DND-41 (cell line): ENCODE data around the gene CD72.
A peak's percentile ranks its signal among the peaks of the same experiment; 100 is the strongest.

Source experiments
- ATAC-seq: fragments of 200-7000 bp; cut with Tn5 transposase; 3 replicates; pipeline ENCODE4 v1.9.1; 2021; ENCODE audit warnings: low read depth; ENCODE audit not compliant: insufficient read depth
- DNase-seq: peaks from one replicate; pipeline ENCODE4 v3.0.0-alpha.2; 2020
- H2AFZ ChIP-seq: 2 replicates; pipeline ENCODE4 v1.6.0; 2012; ENCODE audit warnings: low read depth, low read length
- H3K27ac ChIP-seq: 2 replicates; pipeline ENCODE4 v1.5.1; 2012; ENCODE audit warnings: low read length, inconsistent platforms
- H3K27me3 ChIP-seq: fragments of 200-600 bp; sonication (generic); 2 replicates; pipeline ENCODE4 v1.6.0; 2012; ENCODE audit warnings: low read length, mild to moderate bottlenecking, inconsistent platforms; ENCODE audit not compliant: insufficient read depth, poor library complexity
- H3K36me3 ChIP-seq: 2 replicates; pipeline ENCODE4 v1.5.1; 2012; ENCODE audit warnings: low read length, inconsistent platforms; ENCODE audit not compliant: insufficient read depth
- H3K4me1 ChIP-seq: 2 replicates; pipeline ENCODE4 v1.5.1; 2012; ENCODE audit warnings: mild to moderate bottlenecking, low read length; ENCODE audit not compliant: insufficient read depth
- H3K4me2 ChIP-seq: 2 replicates; pipeline ENCODE4 v1.6.0; 2012; ENCODE audit warnings: mild to moderate bottlenecking, moderate library complexity, low read length, inconsistent platforms; ENCODE audit not compliant: insufficient read depth
- H3K4me3 ChIP-seq, 2 experiments: fragments of 200-600 bp in 1 of 2; shearing (Covaris generic) in 1 of 2; 2 replicates each; pipeline ENCODE4 v1.5.1; 2012 to 2016; ENCODE audit warnings: inconsistent platforms in 2 of 2, low read length in 2 of 2, mild to moderate bottlenecking in 2 of 2, low read depth in 1 of 2, moderate library complexity in 1 of 2
- H3K79me2 ChIP-seq: 2 replicates; pipeline ENCODE4 v1.6.0; 2012; ENCODE audit warnings: low read length, inconsistent platforms; ENCODE audit not compliant: insufficient read depth
- H3K9ac ChIP-seq: 2 replicates; pipeline ENCODE4 v1.6.0; 2012; ENCODE audit warnings: low read depth, mild to moderate bottlenecking, inconsistent platforms, low read length, moderate library complexity
- H3K9me3 ChIP-seq: 2 replicates; pipeline ENCODE4 v1.5.1; 2012; ENCODE audit warnings: low read length, moderate library complexity, mild to moderate bottlenecking, inconsistent platforms; ENCODE audit not compliant: insufficient read depth, severe bottlenecking
- H4K20me1 ChIP-seq: 2 replicates; pipeline ENCODE4 v1.6.0; 2012; ENCODE audit warnings: low read length; ENCODE audit not compliant: insufficient read depth
- EZH2 ChIP-seq: IDR thresholded peaks from 3 replicates; pipeline ENCODE4 v1.6.1; 2012; ENCODE audit warnings: borderline replicate concordance, low read depth, mild to moderate bottlenecking, moderate library complexity, low read length, inconsistent platforms; ENCODE audit not compliant: severe bottlenecking
- TF ChIP-seq, protein P1 (sequence below): IDR thresholded peaks from 2 replicates; pipeline ENCODE4 v1.5.1; 2012; ENCODE audit warnings: borderline replicate concordance, low read length, moderate library complexity, mild to moderate bottlenecking; ENCODE audit not compliant: poor library complexity, severe bottlenecking; ENCODE audit errors: extremely low read depth

The CD72 gene

DNA sequence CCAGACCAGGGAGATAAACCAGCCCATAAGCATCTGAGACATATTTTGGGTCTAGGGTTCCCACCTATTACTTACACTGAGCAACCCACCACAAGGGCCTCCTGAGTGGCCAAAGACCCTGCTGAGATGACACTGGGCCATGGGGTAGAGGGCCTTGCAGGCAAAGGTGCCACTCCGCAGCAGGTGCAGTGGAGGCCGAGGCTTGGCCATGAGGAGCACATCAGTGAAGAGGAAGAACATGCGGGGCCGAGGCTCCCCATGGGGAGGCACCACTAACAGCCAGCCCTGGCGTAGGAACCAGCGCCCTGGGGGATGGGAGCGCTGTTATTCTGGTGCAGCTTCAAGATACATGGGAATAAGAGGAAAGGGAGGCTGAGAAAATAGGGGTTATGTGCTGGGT lies 44.2 kb upstream of the CD72 start:
- Histone ChIP-seq H3K4me1 (peaks cover 89% of the 10 kb centered on the region), H3K27me3 (no peaks in the 10 kb centered on the region), H2AFZ (no peak overlapping the region), H3K79me2 (peaks cover 52% of the 10 kb centered on the region), H3K27ac (peak overlapping the region; percentile 97), H3K36me3 (peaks cover 39% of the 10 kb centered on the region), H3K4me2 (peak overlapping the region; percentile 78), H4K20me1 (peaks cover 3% of the 10 kb centered on the region; the same call in 1 of the 2 replicates), H3K4me3 (no peak overlapping the region; a peak in 1 of 4 replicates), H3K9me3 (no peaks in the 10 kb centered on the region), H3K9ac (peak overlapping the region; percentile 78)
- no peak for ATAC-seq
- no peak for TF ChIP-seq EZH2
- TF ChIP-seq, protein P1, sequence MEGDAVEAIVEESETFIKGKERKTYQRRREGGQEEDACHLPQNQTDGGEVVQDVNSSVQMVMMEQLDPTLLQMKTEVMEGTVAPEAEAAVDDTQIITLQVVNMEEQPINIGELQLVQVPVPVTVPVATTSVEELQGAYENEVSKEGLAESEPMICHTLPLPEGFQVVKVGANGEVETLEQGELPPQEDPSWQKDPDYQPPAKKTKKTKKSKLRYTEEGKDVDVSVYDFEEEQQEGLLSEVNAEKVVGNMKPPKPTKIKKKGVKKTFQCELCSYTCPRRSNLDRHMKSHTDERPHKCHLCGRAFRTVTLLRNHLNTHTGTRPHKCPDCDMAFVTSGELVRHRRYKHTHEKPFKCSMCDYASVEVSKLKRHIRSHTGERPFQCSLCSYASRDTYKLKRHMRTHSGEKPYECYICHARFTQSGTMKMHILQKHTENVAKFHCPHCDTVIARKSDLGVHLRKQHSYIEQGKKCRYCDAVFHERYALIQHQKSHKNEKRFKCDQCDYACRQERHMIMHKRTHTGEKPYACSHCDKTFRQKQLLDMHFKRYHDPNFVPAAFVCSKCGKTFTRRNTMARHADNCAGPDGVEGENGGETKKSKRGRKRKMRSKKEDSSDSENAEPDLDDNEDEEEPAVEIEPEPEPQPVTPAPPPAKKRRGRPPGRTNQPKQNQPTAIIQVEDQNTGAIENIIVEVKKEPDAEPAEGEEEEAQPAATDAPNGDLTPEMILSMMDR: no peak
- DNase-seq: no peak

DNA sequence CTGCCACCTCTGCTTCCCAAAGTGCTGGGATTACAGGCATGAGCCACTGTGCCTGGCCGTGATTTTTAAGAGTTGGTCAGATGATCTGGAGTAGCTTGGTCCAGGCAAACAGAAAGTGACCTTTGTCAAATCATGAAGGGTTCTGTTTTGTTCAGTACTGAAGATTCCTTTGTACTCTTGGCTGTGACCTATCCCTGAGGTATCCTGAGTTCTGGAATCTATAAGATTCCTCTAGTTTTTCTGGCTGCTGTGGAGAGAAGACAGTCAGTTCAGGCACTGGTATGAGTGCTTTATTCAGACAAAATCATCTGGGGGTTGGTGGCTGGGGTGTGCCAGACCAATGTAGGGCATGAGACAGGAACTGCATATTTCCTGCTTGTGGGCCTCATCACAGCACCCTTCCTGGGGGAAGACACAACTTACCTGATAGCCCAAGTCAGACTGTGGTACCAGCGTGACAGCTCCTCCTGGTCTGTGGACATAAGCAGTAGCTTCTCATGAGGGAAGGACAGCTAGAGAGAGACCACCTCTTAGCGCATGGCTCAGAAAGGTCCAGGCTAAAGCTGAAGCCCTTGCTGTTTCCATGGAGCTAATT lies 43.6 kb upstream of the CD72 start:
- TF ChIP-seq EZH2: no peak
- TF ChIP-seq, protein P1: no peak
- no peak for ATAC-seq
- peak; percentile 44 for DNase-seq
- H3K4me3 ChIP-seq: peak overlapping the region in 1 of 2 experiments; percentile 11; a peak in 2 of 4 replicates
- H3K79me2 ChIP-seq: peaks cover 52% of the 10 kb centered on the region
- peaks cover 90% of the 10 kb centered on the region for H3K4me1 ChIP-seq
- H3K27me3 ChIP-seq: no peaks in the 10 kb centered on the region
- H3K36me3 ChIP-seq: peaks cover 39% of the 10 kb centered on the region
- H3K9ac ChIP-seq: peak overlapping the region; percentile 78; the same call in 1 of the 2 replicates
- peak overlapping the region; percentile 97 for H3K27ac ChIP-seq
- H4K20me1 ChIP-seq: peaks cover 3% of the 10 kb centered on the region; the same call in 1 of the 2 replicates
- H3K9me3 ChIP-seq: no peaks in the 10 kb centered on the region
- peak overlapping the region; percentile 78 for H3K4me2 ChIP-seq
- no peak overlapping the region for H2AFZ ChIP-seq

DNA sequence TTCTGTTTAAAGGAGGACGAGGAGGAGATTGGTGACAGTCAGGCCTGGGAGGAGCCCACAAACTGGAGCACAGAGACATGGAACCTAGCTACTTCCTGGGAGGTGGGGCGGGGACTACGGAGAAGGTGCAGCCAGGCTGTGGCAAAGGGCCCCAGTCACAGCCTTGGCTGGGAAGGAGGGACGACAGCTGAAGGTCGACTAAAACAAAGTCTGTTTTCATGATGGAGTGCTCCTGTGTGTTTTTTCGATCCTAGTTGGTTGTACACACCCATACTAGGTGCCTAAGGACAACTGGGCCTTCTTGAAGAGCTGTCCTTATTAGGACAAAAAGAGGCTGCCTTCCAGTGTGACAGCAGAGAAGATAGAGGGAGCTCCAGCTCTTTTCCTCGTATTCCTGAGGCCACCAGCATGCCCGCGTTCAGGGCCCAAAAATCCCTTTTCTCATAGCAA lies 42.8 kb upstream of the CD72 start:
- Histone ChIP-seq H3K27ac (no peak overlapping the region), H4K20me1 (peaks cover 3% of the 10 kb centered on the region; the same call in 1 of the 2 replicates), H2AFZ (no peak overlapping the region), H3K79me2 (peaks cover 49% of the 10 kb centered on the region), H3K9me3 (no peaks in the 10 kb centered on the region), H3K9ac (peak overlapping the region; percentile 24; the same call in 1 of the 2 replicates), H3K4me1 (peaks cover 87% of the 10 kb centered on the region), H3K27me3 (no peaks in the 10 kb centered on the region), H3K4me2 (peak overlapping the region; percentile 18; the same call in 1 of the 2 replicates), H3K4me3 (no peak overlapping the region), H3K36me3 (peaks cover 39% of the 10 kb centered on the region)
- no peak for DNase-seq
- no peak for TF ChIP-seq EZH2
- TF ChIP-seq, protein P1: peak; percentile 33
- no peak for ATAC-seq
